Activated CD8-positive, alpha-beta memory T cell treated with anti-CD3 and anti-CD28 coated beads, Interleukin-2, amount 50 U/mL, for 1 hour (primary cell): Measurements from ENCODE around the gene GSTA5.
"Not testable (repeated sequence)": the region's sequence is repeated elsewhere in the genome, so short reads cannot be mapped to it uniquely, and the experiment has no call there.

Source experiments
- DNase-seq: peaks from one replicate; pipeline ENCODE4 v3.0.0-alpha.2; 2020; ENCODE audit errors: extremely low read depth

GSTA5 gene

GRCh38 chr6:52834481-52834880 lies 6.1 kb downstream of the GSTA5 start:
- no peak for DNase-seq

- DNase-seq = not testable (repeated sequence)
Measured at GRCh38 chr6:52830869-52831268, 9.7 kb downstream of the GSTA5 start.

DNA sequence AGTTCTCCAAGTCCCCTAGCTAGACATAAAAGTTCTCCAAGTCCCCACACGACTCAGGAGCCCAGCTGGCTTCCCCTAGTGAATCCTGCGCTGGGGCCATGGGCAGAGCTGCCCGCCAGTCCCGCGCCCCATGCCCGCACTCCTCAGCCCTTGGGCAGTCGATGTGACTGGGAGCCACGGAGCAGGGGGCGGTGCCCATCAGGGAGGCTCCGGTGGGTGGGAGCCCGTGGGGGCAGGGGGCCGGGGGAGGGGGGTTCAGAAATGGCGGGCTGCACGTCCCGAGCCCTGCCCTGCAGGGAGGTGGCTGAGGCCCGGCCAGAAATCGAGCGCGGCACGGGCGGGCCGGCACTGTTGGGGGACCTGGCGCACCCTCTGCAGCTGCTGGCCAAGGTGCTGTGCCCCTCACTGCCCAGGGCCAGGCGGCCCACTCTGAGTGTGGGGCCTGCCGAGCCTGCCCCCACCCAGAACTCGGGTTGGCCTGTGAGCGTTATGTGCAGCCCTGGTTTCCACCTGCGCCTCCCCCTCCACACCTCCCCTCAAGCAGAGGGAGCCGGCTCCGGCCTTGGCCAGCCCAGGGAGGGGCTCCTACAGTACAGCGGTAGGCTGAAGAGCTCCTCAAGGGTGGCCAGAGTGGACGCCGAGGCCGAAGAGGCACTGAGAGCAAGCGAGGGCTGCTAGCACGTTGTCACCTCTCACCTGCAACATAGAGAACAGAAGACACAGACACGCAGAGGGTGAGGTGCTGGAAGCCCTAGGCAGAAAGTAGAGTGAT lies 11.4 kb downstream of the GSTA5 start:
- no peak for DNase-seq

GRCh38 chr6:52828621-52829020 lies 12.0 kb downstream of the GSTA5 start:
- DNase-seq = not testable (repeated sequence)

GRCh38 chr6:52827073-52827783 lies 13.4 kb downstream of the GSTA5 start:
- not testable (repeated sequence) for DNase-seq

DNA sequence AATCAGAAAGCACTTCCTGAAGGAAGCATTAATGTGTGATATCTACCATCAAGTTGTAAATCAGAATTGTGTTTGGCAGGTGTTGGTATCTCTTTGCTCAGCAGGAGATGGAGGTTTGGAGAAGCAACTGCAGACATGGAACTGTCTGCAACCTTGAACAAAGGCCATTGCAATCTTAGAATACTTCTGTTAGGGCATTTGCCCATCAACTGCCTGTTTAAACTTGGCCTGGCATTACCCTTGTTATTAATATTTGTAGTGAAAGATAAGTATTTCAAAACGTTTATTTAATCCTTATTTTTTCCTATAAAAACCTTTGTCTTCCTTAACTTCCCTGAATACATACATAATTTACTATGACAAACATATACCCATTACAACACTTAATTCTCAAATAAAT lies 14.1 kb downstream of the GSTA5 start:
- no peak for DNase-seq

- DNase-seq = not testable (repeated sequence)
Measured at GRCh38 chr6:52825900-52826459, 14.6 kb downstream of the GSTA5 start.

GRCh38 chr6:52825270-52825793 lies 15.3 kb downstream of the GSTA5 start:
- DNase-seq = not testable (repeated sequence)

- no peak for DNase-seq
Measured at GRCh38 chr6:52821842-52822241, 18.8 kb downstream of the GSTA5 start.

DNA sequence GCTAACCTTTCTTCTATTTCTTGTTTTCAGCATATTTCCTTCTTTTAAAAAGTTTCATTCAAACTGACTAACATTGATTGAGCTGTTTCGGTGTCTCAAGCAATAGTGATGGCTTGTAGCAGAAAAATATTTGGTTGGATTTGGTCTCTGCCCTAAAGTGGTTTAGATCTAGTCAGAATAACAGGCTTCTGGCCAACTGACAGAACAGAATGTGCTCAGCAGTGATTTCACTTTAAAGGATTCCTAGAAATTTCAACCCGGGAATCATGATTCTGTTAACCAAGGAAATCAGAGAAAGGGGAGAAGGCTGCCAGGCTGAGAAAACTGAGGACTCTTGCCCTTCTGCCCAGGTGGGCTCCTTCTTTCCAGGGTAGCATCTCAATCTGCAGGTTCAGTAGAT lies 20.4 kb downstream of the GSTA5 start:
- no peak for DNase-seq

- no peak for DNase-seq
Measured at GRCh38 chr6:52815167-52816092, 25.2 kb downstream of the GSTA5 start.

DNA sequence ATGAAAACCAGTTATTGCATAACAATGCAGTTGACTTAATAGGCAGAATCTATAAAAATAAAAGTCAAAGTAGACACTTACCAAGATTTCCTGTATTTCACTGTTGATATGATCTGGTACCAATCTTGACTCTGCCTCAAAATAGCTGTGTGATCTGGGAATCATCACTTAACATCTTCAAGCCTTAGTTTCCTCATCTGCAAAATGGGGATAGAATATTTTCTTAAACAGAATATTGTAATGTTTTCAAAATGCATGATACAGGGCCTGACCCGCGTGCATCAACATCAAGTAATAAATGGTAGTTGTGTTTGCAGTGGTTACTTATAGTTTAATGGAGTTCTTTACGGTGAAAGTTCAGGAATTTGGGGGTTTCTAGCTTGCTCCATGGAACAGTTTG lies 26.1 kb downstream of the GSTA5 start:
- DNase-seq = not testable (repeated sequence)

DNA sequence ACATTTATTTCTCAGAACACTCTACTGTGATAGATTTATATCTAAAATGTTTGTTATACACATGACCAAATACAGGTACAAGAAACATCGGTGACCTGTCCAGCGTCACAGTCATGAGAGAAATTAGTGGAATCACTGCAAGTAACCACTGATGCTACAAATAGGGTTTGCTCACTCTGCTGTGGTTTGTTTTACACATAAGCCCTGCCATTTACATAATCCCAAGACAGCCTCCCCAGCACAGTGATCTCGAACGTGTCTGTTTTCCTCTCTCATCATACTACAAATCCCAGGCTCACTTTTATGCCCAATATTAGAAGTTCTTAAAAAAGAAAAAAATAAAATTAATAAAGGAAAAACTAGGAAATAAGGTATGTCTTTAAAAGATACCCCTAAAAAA lies 30.8 kb downstream of the GSTA5 start:
- not testable (repeated sequence) for DNase-seq

- no peak for DNase-seq
Measured at GRCh38 chr6:52808660-52809059, 32.0 kb downstream of the GSTA5 start.

DNA sequence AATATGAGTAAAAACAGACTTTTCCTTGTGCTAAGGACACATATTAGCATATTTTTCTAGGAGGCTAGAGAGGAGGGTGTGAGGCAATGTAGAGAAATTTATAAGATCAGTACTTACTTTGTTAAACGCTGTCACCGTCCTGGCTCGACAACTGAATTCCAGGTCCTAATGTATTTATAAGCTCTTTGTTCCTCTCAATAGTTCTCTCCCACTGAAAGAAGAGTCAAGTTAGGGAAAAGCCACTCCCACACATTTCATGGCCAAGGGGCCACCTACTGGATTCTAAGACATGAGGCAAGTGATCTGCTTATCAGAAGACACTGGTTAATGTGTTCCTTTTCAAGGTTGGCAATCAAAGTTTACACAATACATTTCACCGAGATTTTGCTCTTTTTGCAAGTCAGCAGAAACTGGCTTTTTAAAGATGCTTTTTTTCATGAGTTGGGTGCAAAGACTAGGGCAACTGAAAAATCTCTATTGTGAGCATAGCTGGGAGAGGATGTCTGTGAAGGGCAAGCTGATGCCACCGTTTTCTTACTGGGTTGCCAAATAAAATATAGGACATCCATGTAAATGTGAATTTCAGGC lies 36.9 kb downstream of the GSTA5 start, which contains the start of gene GSTA1:
TSS of gene GSTA1 (minus strand) at position 149 of the 588 bp plus-strand sequence. CDS start 4,549 bp downstream, outside the sequence.
- not testable (repeated sequence) for DNase-seq

DNA sequence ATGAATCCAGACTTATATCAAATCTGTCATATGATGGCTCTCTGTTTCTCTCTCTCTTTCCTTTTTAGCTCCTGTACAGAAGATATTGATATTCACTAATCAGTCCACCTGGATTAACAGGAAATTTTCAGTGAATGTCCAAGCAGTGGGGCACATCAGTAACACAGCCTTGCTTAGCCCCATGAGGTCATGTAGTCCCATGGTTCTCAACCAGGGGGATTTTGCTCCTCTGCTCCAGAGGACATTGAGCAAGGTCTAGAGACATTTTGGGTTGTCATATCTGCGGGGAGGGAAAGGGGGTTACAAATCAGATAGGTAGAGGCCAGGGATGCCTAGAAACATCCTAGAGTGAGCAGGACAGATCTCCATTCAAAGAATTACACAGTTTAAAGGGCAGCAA lies 37.8 kb downstream of the GSTA5 start:
- no peak for DNase-seq

- no peak for DNase-seq
Measured at GRCh38 chr6:52801188-52801841, 39.3 kb downstream of the GSTA5 start.

DNA sequence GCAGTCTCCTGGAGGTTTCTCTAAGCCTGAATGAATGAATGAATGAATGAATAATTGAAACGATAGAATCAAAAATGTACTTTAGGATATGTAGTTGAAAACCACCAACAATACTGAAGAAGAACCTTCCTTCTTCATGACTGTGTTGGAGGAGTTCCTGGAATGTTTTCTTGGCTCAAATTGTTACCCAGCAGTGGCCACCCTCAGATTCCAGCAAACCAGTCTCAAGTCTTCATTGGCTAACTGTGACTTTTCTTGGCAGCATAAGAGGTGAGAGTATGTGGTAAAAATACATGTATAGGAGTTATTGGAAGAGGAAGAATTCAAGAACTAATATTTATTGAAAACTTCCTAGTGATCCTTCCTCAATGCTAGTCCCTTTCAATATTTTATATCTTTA lies 41.3 kb downstream of the GSTA5 start:
- not testable (repeated sequence) for DNase-seq

DNA sequence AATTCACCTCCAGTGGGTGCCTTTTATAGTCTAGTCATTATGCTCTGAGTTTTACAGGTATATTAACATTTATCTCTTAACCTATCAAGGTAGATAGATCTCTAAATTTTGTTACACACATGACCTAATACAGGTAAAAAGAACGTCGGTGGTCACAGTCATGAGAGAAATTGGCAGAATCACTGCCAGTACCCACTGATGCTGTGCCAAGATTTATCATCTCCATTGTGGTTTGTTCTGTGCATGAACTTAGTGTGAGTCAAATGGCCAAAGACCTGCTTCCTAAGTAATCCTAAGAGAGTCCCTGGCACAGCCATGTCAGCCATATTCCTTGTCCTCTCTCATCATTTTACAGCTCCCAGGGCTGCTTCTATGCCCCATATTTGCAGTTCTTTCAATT lies 46.2 kb downstream of the GSTA5 start:
- not testable (repeated sequence) for DNase-seq

- DNase-seq = no peak
Measured at GRCh38 chr6:52790861-52791260, 49.8 kb downstream of the GSTA5 start.
